Memory B cell (primary cell): ENCODE results near the gene TSR3.

Source experiments
- ATAC-seq: fragments of 150-1000 bp; cut with Tn5 transposase; 2 replicates; pipeline ENCODE4 v1.10.0; 2021; ENCODE audit warnings: low read depth, mild to moderate bottlenecking, moderate library complexity
- DNase-seq, 2 donors: peaks; one replicate each; pipeline ENCODE4 v3.0.0; 2022; ENCODE audit warnings: low spot score in 2 of 2
- H3K27ac Mint-ChIP-seq: one replicate; pipeline ENCODE4 v1.8.0; 2022; ENCODE audit warnings: mild to moderate bottlenecking, moderate library complexity, mixed read lengths
- H3K27me3 Mint-ChIP-seq: one replicate; pipeline ENCODE4 v1.8.0; 2022; ENCODE audit warnings: mixed read lengths
- H3K36me3 Mint-ChIP-seq: one replicate; pipeline ENCODE4 v1.8.0; 2022; ENCODE audit warnings: mild to moderate bottlenecking, mixed read lengths
- H3K4me1 Mint-ChIP-seq: one replicate; pipeline ENCODE4 v1.8.0; 2022; ENCODE audit warnings: mixed read lengths
- H3K4me3 Mint-ChIP-seq: one replicate; pipeline ENCODE4 v1.8.0; 2022; ENCODE audit warnings: mild to moderate bottlenecking, moderate library complexity, mixed read lengths
- H3K9me3 Mint-ChIP-seq: one replicate; pipeline ENCODE4 v1.8.0; 2022; ENCODE audit warnings: mixed read lengths

TSR3 gene

GRCh38 chr16:1299868-1300203 lies 51.8 kb downstream of the TSR3 start:
- Mint-ChIP-seq H3K4me1 (peaks cover 29% of the 10 kb centered on the region), H3K9me3 (no peaks in the 10 kb centered on the region), H3K36me3 (peaks cover 2% of the 10 kb centered on the region), H3K4me3 (no peak overlapping the region), H3K27ac (no peak overlapping the region), H3K27me3 (no peaks in the 10 kb centered on the region)
- DNase-seq (no peak), ATAC-seq (no peak)
